ENCODE results near the gene LRIF1. TPM values are rescaled to one million over a fixed set of nuclear protein-coding genes. Genes with fewer than 3 reads are reported as not detected.

The LRIF1 gene
- total RNA-seq, 1 donor from 2014 or later, result 12.1 TPM

DNA sequence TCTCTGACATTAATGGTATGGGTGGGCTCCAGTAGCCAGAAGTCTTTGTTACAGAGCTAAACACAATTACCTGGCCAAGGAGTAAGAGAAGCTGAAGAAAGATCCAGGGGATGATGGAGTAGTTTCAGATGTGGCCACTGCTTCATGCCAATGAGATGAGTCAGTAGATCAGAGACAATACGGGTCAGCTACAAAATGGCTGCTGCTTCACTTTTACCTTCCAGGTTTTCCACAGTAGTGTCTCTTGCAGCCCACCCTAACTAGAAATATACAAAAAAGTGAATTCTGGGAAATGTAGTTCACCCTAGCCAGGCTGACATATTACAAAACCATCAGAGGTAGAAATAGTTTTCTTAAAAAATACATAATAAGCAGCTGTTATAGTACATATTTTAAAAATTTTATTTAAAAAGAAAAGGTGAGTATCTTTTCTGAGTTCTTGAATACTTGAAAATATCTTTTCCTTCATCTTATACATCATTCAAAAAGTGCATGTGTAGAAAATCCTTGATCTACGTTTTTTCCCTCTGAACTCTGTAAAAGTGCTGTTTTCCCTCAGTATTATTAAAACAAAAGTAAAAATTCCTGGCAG, 36.1 kb downstream of the LRIF1 start:
- no peak for TF ChIP-seq CTCF (conservative IDR thresholded peaks at IDR 0.05; ENCODE audit: low read depth, low read length)
- DNase-seq (ENCODE audit: low read depth), result no peak
- no peak overlapping the region for H3K4me3 ChIP-seq (ENCODE audit: low read depth, low read length)

DNA sequence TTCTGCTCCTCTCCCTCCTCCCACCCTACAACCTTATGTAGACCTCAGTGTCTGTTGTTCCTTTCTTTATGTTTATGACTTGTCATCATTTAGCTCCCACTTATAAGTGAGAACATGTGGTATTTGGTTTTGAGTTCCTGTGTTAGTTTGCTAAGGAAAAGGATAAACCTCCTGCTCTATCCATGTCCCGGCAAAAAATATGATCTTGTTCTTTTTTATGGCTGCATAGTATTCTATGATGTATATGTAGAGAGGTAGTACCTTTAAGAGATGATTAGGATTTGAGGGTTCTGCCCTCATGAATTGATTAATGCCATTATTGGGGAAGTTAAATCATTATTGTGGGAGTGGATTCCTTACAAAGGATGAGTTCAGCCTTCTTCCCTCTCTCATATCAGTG, 41.8 kb downstream of the LRIF1 start:
- H3K4me3 ChIP-seq (ENCODE audit: low read depth, low read length), result no peak overlapping the region
- no peak for TF ChIP-seq CTCF (conservative IDR thresholded peaks at IDR 0.05; ENCODE audit: low read depth, low read length)
- DNase-seq (ENCODE audit: low read depth), result no peak

GRCh38 chr1:110918016-110918415, 45.7 kb downstream of the LRIF1 start:
- no peak overlapping the region for H3K4me3 ChIP-seq (ENCODE audit: low read depth, low read length)
- no peak for TF ChIP-seq CTCF (conservative IDR thresholded peaks at IDR 0.05; ENCODE audit: low read depth, low read length)
- DNase-seq (ENCODE audit: low read depth), result no peak

DNA sequence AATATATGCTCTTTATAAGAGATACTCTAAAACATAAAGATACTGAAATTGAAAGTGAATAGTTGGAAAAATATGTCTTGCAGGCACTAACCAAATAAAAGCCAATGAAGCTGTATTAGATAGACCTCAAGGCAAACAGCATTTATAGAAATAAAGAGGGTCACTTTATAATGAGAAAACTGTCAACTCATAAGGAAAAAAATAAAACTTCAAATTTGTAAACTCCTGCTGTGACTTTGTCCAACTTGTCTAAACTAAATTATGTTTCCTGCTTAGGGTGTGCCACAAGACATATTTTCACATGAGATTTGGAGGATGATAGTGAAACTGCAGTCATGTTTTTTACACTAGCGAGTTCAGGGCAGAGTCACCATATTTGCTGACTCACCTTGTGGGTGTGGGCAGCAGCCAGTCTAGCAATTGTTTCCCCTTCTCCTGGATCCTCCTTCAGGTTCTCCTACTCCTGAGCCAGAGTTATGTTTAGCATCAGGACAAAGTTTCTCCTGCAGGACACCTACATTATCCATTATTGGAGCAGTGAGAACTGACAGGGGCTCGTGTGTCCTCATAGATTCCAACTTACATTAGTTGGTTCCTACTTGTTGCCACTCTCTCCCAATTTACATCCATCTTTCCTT, 46.9 kb downstream of the LRIF1 start:
- no peak for TF ChIP-seq CTCF (conservative IDR thresholded peaks at IDR 0.05; ENCODE audit: low read depth, low read length)
- no peak overlapping the region for H3K4me3 ChIP-seq (ENCODE audit: low read depth, low read length)
- no peak for DNase-seq (ENCODE audit: low read depth)

- no peak overlapping the region for H3K4me3 ChIP-seq (ENCODE audit: low read depth, low read length)
- no peak for DNase-seq (ENCODE audit: low read depth)
- TF ChIP-seq CTCF (conservative IDR thresholded peaks at IDR 0.05; ENCODE audit: low read depth, low read length), result no peak
Observed at GRCh38 chr1:110916274-110916668, 47.5 kb downstream of the LRIF1 start.

DNA sequence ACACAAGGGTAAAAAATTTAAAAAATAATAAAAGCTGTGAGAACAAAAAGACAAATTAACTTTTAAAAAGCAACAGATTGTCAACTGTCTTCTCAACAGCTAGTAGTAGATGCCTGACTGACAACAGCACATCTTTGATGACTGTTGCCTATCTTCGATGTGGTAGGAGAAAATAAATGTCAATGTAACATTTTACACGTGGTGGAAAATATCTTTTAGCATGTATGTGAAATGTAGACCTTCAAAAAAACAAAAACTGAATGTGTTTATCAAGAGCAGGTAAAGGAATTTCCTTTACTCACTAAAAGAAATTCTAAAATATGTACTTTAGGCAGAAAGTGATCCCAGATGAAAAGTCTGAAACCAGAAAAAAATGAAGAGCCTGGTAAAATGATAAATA, 47.9 kb downstream of the LRIF1 start:
- no peak for TF ChIP-seq CTCF (conservative IDR thresholded peaks at IDR 0.05; ENCODE audit: low read depth, low read length)

GRCh38 chr1:110914676-110915075, 49.0 kb downstream of the LRIF1 start:
- no peak for TF ChIP-seq CTCF (conservative IDR thresholded peaks at IDR 0.05; ENCODE audit: low read depth, low read length)
- no peak overlapping the region for H3K4me3 ChIP-seq (ENCODE audit: low read depth, low read length)
- DNase-seq (ENCODE audit: low read depth), result no peak

More for the DNA sequence above, 47.9 kb downstream of the LRIF1 start:
- H3K4me3 ChIP-seq (ENCODE audit: low read depth, low read length), result no peak overlapping the region
- no peak for DNase-seq (ENCODE audit: low read depth)

All from epithelial cell of proximal tubule (primary cell).